ENCODE measurements around the gene MATN4.

DNA sequence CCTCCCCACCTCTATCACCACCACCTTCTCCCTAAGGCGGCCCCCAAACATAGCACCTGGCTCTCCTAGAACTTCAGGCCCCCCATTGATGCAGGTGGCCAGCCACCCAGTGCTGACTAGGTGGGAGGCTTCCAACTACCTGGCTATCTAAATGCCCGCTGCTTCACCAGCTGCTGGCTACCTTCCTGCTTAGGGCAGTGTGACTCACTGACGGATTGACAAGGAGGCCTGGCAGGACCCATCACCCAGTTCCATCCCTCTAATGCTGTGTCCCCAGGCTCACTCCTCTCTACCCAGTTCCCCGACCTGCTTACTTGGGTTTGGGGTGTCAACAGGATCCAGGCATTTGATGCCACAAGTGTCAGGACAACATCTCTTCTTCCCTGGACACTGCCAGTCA lies 54.8 kb downstream of the MATN4 start:
- TF ChIP-seq CTCF (IDR thresholded peaks at IDR 0.05; ENCODE audit: low read depth, low read length, poor library complexity, severe bottlenecking) (no peak), EZH2phosphoT487 (IDR thresholded peaks at IDR 0.05; ENCODE audit: borderline replicate concordance, low read length) (no peak)
